PC-3 (cell line): ENCODE results near the gene SKAP1. TPM values are rescaled to one million over a fixed set of nuclear protein-coding genes. Genes with fewer than 3 reads are reported as not detected.

Source experiments
- ATAC-seq: fragments of 200-7000 bp; cut with Tn5 transposase; 2 replicates; pipeline ENCODE4 v1.9.1; 2020; ENCODE audit warnings: mild to moderate bottlenecking, moderate library complexity
- BruUV-seq: library from RNA; stranded (reverse); fragments of 400-500 nt; replicated peaks from 2 replicates; lab custom pipeline; 2021; lab: Mats Ljungman, UMichigan
- CTCF ChIA-PET: fragments of 300-600 bp; sonication (Branson Sonifier 250); formaldehyde crosslinking; loops from one replicate; lab custom pipeline; 2022; ENCODE audit warnings: antibody characterized with exemption; lab: Charles Lee
- POLR2A ChIA-PET: fragments of 300-600 bp; sonication (Branson Sonifier 250); formaldehyde crosslinking; loops from one replicate; lab custom pipeline; 2022; ENCODE audit warnings: antibody characterized with exemption; ENCODE audit not compliant: unreplicated experiment; lab: Charles Lee
- DNase-seq: peaks from one replicate; pipeline ENCODE4 v3.0.0-alpha.2; 2015
- H2AFZ ChIP-seq: fragments of 300-600 bp; sonication (generic); 2 replicates; pipeline ENCODE4 v1.6.0; 2016; ENCODE audit warnings: antibody characterized with exemption, low read length
- H3F3A ChIP-seq: fragments of 300-600 bp; sonication (generic); one replicate; pipeline ENCODE4 v1.6.0; 2017; ENCODE audit warnings: antibody characterized with exemption, low read length, control low read depth, mild to moderate bottlenecking; ENCODE audit not compliant: unreplicated experiment
- H3K27ac ChIP-seq: fragments of 300-600 bp; sonication (generic); 2 replicates; pipeline ENCODE4 v1.5.1; 2016; ENCODE audit warnings: mild to moderate bottlenecking, low read length
- H3K27me3 ChIP-seq: fragments of 300-600 bp; sonication (generic); 2 replicates; pipeline ENCODE4 v1.6.1; 2016; ENCODE audit warnings: low read length, mixed read lengths
- H3K36me3 ChIP-seq: fragments of 300-600 bp; sonication (generic); 2 replicates; pipeline ENCODE4 v1.6.1; 2016; ENCODE audit warnings: low read depth, mixed run types, low read length, mixed read lengths
- H3K4me1 ChIP-seq: fragments of 300-600 bp; sonication (generic); 2 replicates; pipeline ENCODE4 v1.5.1; 2016; ENCODE audit warnings: low read length; ENCODE audit not compliant: insufficient read depth
- H3K4me2 ChIP-seq: fragments of 300-600 bp; sonication (generic); 2 replicates; pipeline ENCODE4 v1.6.0; 2016; ENCODE audit warnings: low read length
- H3K4me3 ChIP-seq: fragments of 300-600 bp; sonication (generic); 2 replicates; pipeline ENCODE4 v1.5.1; 2016; ENCODE audit warnings: mild to moderate bottlenecking, low read length, mixed read lengths
- H3K79me2 ChIP-seq: fragments of 300-600 bp; sonication (generic); 2 replicates; pipeline ENCODE4 v1.6.1; 2017; ENCODE audit warnings: low read length, mixed read lengths
- H3K9ac ChIP-seq: fragments of 300-600 bp; sonication (generic); 2 replicates; pipeline ENCODE4 v1.6.0; 2016; ENCODE audit warnings: mild to moderate bottlenecking, low read length
- H3K9me2 ChIP-seq: fragments of 300-600 bp; sonication (generic); replicated peaks from 2 replicates; pipeline ENCODE4 v1.6.1; 2016; ENCODE audit warnings: mixed run types, low read length, mixed read lengths
- H3K9me3 ChIP-seq: fragments of 300-600 bp; sonication (generic); 2 replicates; pipeline ENCODE4 v1.6.1; 2016; ENCODE audit warnings: low read length, mixed read lengths
- H4K20me1 ChIP-seq: fragments of 300-600 bp; sonication (generic); 2 replicates; pipeline ENCODE4 v1.6.1; 2016; ENCODE audit warnings: low read length, mixed read lengths
- EZH2 ChIP-seq: fragments of 300-600 bp; sonication (generic); IDR thresholded peaks from one replicate; pipeline ENCODE4 v1.6.1; 2017; ENCODE audit warnings: antibody characterized with exemption, mild to moderate bottlenecking, low read length; ENCODE audit not compliant: unreplicated experiment
- EZH2phosphoT487 ChIP-seq: fragments of 300-600 bp; sonication (generic); IDR thresholded peaks from 2 replicates; pipeline ENCODE4 v1.6.1; 2018; ENCODE audit warnings: mild to moderate bottlenecking, antibody characterized with exemption, low read length, borderline replicate concordance
- intact Hi-C: fragments of 100-400 bp; cut with micrococcal nuclease; formaldehyde crosslinking; loops from 2 replicates; pipeline ENCODE4 v1.9.0; 2023
- total RNA-seq: library from RNA; depleted of rRNA; stranded (reverse); fragments of >200 nt; gene quantifications from 2 replicates; pipeline ENCODE4 v1.2.3, GENCODE V29; 2014
- TF ChIP-seq, protein P1 (sequence below): fragments of 300-600 bp; sonication (generic); conservative IDR thresholded peaks from 2 replicates; pipeline ENCODE4 v1.5.1; 2017; ENCODE audit warnings: antibody characterized with exemption, low read depth, mild to moderate bottlenecking, low read length

The SKAP1 gene
- total RNA-seq, 1 experiment from 2014 or later = not detected

DNA sequence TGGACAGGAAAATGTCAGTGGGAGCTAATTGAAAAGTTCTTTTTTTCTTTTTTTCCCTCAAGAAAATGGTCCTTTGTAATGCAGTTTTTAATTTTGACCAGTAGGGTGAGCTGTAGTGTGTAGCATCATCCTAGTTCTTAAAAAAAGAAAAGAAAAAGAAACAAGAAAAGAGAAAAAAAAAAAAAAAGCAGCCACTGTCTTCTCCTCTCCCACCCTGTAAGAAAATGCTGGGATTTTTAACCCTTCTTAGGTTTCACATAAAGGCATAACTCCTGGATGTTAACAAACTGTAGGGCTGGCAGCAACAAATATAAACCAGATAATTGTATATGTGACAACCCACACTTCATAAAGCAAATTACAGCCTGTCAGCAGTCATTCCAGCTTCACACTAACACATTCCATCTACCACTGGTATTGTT, 78.1 kb downstream of the SKAP1 start:
- ATAC-seq (no peak), DNase-seq (peak; percentile 75)
- Histone ChIP-seq H3K36me3 (no peaks in the 10 kb centered on the region), H3K4me1 (no peaks in the 10 kb centered on the region), H3K4me3 (no peak overlapping the region), H2AFZ (peak overlapping the region; percentile 3; the same call in 1 of the 2 replicates), H3K27ac (no peak overlapping the region), H3K27me3 (no peaks in the 10 kb centered on the region), H3K9me3 (no peaks in the 10 kb centered on the region), H3K4me2 (peak overlapping the region; percentile 4; the same call in 1 of the 2 replicates), H3F3A (no peaks in the 10 kb centered on the region), H4K20me1 (no peaks in the 10 kb centered on the region), H3K9me2 (no peaks in the 10 kb centered on the region), H3K9ac (no peak overlapping the region), H3K79me2 (no peaks in the 10 kb centered on the region)
- intact Hi-C loops = loop anchor here (1.0 to 5.0 kb wide), 4 partner anchors 105 to 243 kb away; no protein-coding TSS in a partner anchor
- no peak for TF ChIP-seq EZH2
- TF ChIP-seq, protein P1, sequence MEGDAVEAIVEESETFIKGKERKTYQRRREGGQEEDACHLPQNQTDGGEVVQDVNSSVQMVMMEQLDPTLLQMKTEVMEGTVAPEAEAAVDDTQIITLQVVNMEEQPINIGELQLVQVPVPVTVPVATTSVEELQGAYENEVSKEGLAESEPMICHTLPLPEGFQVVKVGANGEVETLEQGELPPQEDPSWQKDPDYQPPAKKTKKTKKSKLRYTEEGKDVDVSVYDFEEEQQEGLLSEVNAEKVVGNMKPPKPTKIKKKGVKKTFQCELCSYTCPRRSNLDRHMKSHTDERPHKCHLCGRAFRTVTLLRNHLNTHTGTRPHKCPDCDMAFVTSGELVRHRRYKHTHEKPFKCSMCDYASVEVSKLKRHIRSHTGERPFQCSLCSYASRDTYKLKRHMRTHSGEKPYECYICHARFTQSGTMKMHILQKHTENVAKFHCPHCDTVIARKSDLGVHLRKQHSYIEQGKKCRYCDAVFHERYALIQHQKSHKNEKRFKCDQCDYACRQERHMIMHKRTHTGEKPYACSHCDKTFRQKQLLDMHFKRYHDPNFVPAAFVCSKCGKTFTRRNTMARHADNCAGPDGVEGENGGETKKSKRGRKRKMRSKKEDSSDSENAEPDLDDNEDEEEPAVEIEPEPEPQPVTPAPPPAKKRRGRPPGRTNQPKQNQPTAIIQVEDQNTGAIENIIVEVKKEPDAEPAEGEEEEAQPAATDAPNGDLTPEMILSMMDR = peak; percentile 91
- no TSS peak for BruUV-seq
- POLR2A ChIA-PET = interaction anchor here (0.7 kb wide), 1 partner anchor 155 kb away, joined by 20 read pairs; no protein-coding TSS in a partner anchor
- CTCF ChIA-PET = interaction anchor here (0.5 to 1.7 kb wide), 19 partner anchors 11 to 327 kb away, joined by 3 to 19 read pairs (median 6); no protein-coding TSS in a partner anchor

DNA sequence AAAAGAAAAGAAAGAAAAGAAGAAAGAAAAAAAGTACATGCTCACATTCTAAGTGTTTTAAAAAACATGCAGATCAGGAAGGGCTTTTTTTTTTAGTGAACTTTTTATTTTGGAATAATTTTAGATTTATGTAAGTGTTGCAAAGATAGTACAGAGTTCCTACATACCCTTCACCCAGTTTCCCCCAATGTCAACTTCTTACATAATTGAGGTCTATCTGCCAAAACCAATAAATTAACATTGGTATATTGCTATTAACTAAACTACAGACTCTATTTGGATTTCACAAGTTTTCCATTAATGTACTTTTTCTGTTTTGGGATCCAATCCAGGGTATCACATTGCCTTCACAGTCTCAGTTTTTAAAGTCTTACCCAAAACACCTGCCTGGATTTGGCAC, 81.7 kb downstream of the SKAP1 start:
- no TSS peak for BruUV-seq
- no peaks in the 10 kb centered on the region for H3K79me2 ChIP-seq
- intact Hi-C loops = no loop called here
- H3K36me3 ChIP-seq = no peaks in the 10 kb centered on the region
- H3K9ac ChIP-seq = no peak overlapping the region
- no peaks in the 10 kb centered on the region for H3K9me3 ChIP-seq
- no peak for TF ChIP-seq EZH2phosphoT487
- TF ChIP-seq, protein P1 = no peak
- TF ChIP-seq EZH2 = no peak
- no peak overlapping the region for H3K27ac ChIP-seq
- H3K9me2 ChIP-seq = no peaks in the 10 kb centered on the region
- DNase-seq (no peak), ATAC-seq (no peak)
- H3F3A ChIP-seq = no peaks in the 10 kb centered on the region
- no peak overlapping the region for H3K4me2 ChIP-seq
- ChIA-PET CTCF (interaction anchor here (0.7 kb wide), 1 partner anchor 13 kb away, joined by 3 read pairs; no protein-coding TSS in a partner anchor), POLR2A (no interaction called here)
- no peaks in the 10 kb centered on the region for H3K4me1 ChIP-seq
- H3K27me3 ChIP-seq = no peaks in the 10 kb centered on the region
- no peak overlapping the region for H3K4me3 ChIP-seq
- no peaks in the 10 kb centered on the region for H4K20me1 ChIP-seq
- no peak overlapping the region for H2AFZ ChIP-seq

- TF ChIP-seq EZH2 (no peak), EZH2phosphoT487 (no peak)
- TF ChIP-seq, protein P1 = no peak
These were observed 82.8 kb downstream of the SKAP1 start for GRCh38 chr17:48347177-48347576.

More at GRCh38 chr17:48347177-48347576, 82.8 kb downstream of the SKAP1 start:
- no TSS peak for BruUV-seq
- H3K36me3 ChIP-seq = no peaks in the 10 kb centered on the region
- ChIA-PET CTCF (no interaction called here), POLR2A (no interaction called here)
- ATAC-seq (no peak), DNase-seq (no peak)
- no peak overlapping the region for H2AFZ ChIP-seq
- H3K4me1 ChIP-seq = no peaks in the 10 kb centered on the region
- H4K20me1 ChIP-seq = no peaks in the 10 kb centered on the region
- H3F3A ChIP-seq = no peaks in the 10 kb centered on the region
- intact Hi-C loops = no loop called here
- no peaks in the 10 kb centered on the region for H3K27me3 ChIP-seq
- H3K9me2 ChIP-seq = no peaks in the 10 kb centered on the region
- H3K4me2 ChIP-seq = no peak overlapping the region
- no peaks in the 10 kb centered on the region for H3K9me3 ChIP-seq
- H3K27ac ChIP-seq = no peak overlapping the region
- no peak overlapping the region for H3K4me3 ChIP-seq
- no peaks in the 10 kb centered on the region for H3K79me2 ChIP-seq
- no peak overlapping the region for H3K9ac ChIP-seq
